Bronchial epithelial cell (primary cell): ENCODE data around the gene MYPOP. TPM values are rescaled to one million over a fixed set of nuclear protein-coding genes. Genes with fewer than 3 reads are reported as not detected.

Experiments
- DNase-seq: peaks from one replicate; pipeline ENCODE4 v3.0.0-alpha.2; 2010; ENCODE audit warnings: low read depth
- FAIRE-seq: peaks from 2 replicates; lab custom pipeline; 2011; peaks lifted over from hg19 to GRCh38; lab: Jason Lieb, UNC
- H3K27me3 ChIP-seq: 2 replicates; pipeline ENCODE4 v1.5.1; 2011; ENCODE audit warnings: low read length; ENCODE audit not compliant: control insufficient read depth, insufficient read depth
- H3K36me3 ChIP-seq: 2 replicates; pipeline ENCODE4 v1.5.1; 2011; ENCODE audit warnings: low read length; ENCODE audit not compliant: control insufficient read depth, insufficient read depth
- H3K4me3 ChIP-seq: 2 replicates; pipeline ENCODE4 v1.5.1; 2011; ENCODE audit warnings: mild to moderate bottlenecking, low read depth, low read length, control low read depth
- total RNA-seq: library from RNA; depleted of rRNA; stranded (reverse); fragments of >200 nt; gene quantifications from 2 replicates; pipeline ENCODE4 v1.2.1, GENCODE V29; 2014
- TF ChIP-seq, protein P1 (sequence below): IDR thresholded peaks from 2 replicates; pipeline ENCODE4 v1.5.1; 2011; ENCODE audit warnings: mild to moderate bottlenecking, moderate library complexity, low read length, control low read depth, inconsistent platforms; ENCODE audit not compliant: insufficient read depth, severe bottlenecking

Gene MYPOP
- total RNA-seq, 1 donor from 2014 or later: 0.53 TPM

DNA sequence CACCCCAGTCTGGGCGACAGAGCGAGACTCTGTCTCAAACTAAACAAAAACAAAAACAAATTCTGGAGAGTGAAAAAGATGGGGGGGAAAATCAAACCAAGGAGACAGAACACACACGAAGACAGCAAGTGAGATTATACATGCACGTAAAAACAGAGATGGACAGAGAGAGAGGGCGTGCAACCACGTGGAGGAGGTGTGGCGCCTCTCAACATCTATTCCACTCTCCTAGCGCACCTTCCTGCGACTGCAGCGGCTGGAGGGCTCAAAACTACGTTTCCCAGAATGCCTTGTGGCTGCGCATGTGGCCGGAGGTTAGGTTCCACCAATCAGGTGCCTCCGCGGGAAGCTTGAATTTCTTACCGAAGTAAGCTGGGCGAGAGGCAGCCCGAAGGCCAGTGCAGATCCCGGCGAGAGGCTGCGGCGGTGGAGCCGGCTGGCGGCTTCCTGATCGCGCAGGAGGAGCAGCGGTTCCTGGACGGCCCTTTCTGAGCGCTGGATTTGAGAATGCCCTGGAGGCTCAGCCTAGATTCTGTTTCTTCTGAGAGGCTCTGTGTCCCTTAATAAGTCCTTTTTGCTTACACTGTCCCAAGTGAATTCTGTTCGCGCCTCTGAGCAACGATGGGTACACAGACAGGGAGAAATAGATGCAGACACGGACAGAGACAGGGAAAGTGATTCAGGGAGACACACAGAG is 25.3 kb upstream of the MYPOP start:
- H3K4me3 ChIP-seq: no peak overlapping the region
- H3K36me3 ChIP-seq: no peaks in the 10 kb centered on the region
- FAIRE-seq (no peak), DNase-seq (peak; percentile 90)
- TF ChIP-seq, protein P1, sequence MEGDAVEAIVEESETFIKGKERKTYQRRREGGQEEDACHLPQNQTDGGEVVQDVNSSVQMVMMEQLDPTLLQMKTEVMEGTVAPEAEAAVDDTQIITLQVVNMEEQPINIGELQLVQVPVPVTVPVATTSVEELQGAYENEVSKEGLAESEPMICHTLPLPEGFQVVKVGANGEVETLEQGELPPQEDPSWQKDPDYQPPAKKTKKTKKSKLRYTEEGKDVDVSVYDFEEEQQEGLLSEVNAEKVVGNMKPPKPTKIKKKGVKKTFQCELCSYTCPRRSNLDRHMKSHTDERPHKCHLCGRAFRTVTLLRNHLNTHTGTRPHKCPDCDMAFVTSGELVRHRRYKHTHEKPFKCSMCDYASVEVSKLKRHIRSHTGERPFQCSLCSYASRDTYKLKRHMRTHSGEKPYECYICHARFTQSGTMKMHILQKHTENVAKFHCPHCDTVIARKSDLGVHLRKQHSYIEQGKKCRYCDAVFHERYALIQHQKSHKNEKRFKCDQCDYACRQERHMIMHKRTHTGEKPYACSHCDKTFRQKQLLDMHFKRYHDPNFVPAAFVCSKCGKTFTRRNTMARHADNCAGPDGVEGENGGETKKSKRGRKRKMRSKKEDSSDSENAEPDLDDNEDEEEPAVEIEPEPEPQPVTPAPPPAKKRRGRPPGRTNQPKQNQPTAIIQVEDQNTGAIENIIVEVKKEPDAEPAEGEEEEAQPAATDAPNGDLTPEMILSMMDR: no peak
- H3K27me3 ChIP-seq: no peaks in the 10 kb centered on the region

GRCh38 chr19:45924891-45925447 is 22.6 kb upstream of the MYPOP start:
- TF ChIP-seq, protein P1: no peak
- no peak for FAIRE-seq

DNA sequence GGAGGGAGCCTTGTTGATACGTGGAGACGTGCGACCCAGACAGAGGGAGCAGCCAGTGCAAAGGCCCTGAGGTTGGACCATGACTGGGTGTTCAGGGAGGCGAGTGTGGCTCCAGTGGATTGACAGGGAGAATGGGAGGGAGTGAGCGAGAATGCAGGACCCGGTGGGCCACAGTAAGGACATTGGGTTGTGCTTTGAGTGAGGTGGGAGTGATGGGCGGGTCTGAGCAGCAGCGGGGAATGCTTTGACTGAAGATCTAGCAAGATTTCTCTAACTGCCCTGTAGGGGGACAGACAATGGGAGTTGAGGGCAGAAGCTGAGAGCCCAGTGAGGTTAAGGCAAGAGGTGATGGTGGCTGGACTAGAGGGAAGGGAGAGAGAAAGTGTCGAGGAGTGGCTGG is 19.9 kb upstream of the MYPOP start:
- DNase-seq (no peak), FAIRE-seq (no peak)
- no peaks in the 10 kb centered on the region for H3K36me3 ChIP-seq
- H3K27me3 ChIP-seq: no peaks in the 10 kb centered on the region
- no peak overlapping the region for H3K4me3 ChIP-seq
- TF ChIP-seq, protein P1: peak; percentile 10

More at GRCh38 chr19:45924891-45925447, 22.6 kb upstream of the MYPOP start:
- peak; percentile 61 for DNase-seq
- Histone ChIP-seq H3K36me3 (no peaks in the 10 kb centered on the region), H3K27me3 (no peaks in the 10 kb centered on the region), H3K4me3 (no peak overlapping the region)

DNA sequence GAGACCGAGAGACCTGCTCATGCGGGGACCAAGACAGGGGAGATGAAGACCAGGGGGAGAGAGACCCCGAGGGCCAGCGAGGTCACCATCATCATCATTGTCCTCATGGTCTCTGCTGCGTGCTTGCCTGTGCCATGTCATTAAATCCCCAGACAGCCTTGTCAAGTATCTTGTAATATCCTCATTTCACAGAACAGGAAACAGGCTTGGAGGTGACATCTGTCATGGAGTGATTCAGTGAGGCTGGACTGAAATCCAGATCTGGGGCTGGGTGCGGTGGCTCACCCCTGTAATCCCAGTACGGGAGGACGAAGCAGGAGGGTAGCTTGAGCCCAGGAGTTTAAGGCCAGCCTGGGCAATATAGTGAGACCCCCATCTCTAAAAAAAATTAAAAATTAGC is 18.0 kb upstream of the MYPOP start:
- TF ChIP-seq, protein P1: no peak
- DNase-seq: no peak
- H3K4me3 ChIP-seq: no peak overlapping the region
- no peaks in the 10 kb centered on the region for H3K36me3 ChIP-seq
- no peak for FAIRE-seq
- no peaks in the 10 kb centered on the region for H3K27me3 ChIP-seq

GRCh38 chr19:45919678-45920077 is 17.3 kb upstream of the MYPOP start:
- DNase-seq (no peak), FAIRE-seq (no peak)
- Histone ChIP-seq H3K36me3 (no peaks in the 10 kb centered on the region), H3K27me3 (no peaks in the 10 kb centered on the region), H3K4me3 (no peak overlapping the region)
- TF ChIP-seq, protein P1: no peak
